ENCODE results near the gene CRABP1.
A peak's percentile ranks its signal among the peaks of the same experiment; 100 is the strongest.
"Not testable (repeated sequence)": the region's sequence is repeated elsewhere in the genome, so short reads cannot be mapped to it uniquely, and the experiment has no call there.

CRABP1 gene

DNA sequence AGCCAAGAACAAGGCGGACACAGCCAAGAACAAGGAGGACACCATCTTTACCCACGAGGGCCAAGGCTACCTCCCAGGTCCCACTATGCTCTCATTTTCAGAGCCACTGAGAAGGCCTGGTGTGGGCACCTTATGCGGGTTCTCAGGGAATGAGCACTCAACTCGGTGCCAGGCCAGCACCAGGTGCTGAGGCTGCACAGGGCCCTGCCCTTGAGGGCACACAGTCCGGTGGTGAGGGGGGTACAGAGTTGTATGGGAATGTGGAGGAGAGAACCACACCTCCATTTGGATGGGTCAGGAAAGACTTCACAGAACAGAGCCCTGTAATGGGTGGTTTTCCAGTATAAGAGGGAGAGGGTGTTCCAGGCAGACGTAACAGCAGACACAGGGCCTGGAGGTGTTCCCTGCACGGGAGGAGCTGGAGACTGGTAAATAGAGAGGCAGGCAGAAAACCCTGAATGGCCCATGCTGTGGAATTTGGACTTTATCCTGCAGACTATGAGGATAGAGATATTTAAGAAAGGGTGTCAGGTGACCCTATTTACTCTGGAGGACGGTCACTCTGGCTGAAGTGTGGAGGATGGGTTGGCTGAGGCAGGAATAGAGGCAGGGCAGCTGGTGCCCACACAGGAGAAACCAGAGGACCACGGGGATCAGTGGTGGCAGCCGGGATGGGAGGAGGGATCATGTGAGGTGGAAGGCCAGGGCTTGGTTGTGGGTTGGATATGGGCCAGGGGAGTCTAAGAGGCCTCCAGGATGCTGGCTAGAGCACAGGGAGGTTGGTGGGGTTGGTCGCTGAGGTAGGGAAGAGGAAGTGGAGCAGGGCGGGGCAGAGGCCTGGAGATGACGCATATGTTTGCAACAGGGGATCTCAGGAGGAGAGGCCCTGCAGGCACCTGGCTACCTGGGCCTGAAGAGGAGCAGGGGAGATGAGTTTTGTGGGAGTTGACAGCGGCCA, 34.6 kb downstream of the CRABP1 start:
- no peak for DNase-seq (ENCODE audit: low read depth, low spot score)

DNA sequence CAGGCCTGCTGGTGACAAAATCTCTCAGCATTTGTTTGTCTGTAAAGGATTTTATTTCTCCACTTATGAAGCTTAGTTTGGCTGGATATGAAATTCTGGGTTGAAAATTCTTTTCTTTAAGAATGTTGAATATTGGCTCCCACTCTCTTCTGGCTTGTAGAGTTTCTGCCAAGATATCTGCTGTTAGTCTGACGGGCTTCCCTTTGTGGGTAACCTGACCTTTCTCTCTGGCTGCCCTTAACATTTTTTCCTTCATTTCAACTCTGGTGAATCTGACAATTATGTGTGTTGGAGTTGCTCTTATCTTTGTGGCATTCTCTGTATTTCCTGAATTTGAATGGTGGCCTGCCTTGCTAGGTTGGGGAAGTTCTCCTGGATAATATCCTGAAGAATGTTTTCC, 40.0 kb downstream of the CRABP1 start:
- not testable (repeated sequence) for DNase-seq (ENCODE audit: low read depth, low spot score)

DNA sequence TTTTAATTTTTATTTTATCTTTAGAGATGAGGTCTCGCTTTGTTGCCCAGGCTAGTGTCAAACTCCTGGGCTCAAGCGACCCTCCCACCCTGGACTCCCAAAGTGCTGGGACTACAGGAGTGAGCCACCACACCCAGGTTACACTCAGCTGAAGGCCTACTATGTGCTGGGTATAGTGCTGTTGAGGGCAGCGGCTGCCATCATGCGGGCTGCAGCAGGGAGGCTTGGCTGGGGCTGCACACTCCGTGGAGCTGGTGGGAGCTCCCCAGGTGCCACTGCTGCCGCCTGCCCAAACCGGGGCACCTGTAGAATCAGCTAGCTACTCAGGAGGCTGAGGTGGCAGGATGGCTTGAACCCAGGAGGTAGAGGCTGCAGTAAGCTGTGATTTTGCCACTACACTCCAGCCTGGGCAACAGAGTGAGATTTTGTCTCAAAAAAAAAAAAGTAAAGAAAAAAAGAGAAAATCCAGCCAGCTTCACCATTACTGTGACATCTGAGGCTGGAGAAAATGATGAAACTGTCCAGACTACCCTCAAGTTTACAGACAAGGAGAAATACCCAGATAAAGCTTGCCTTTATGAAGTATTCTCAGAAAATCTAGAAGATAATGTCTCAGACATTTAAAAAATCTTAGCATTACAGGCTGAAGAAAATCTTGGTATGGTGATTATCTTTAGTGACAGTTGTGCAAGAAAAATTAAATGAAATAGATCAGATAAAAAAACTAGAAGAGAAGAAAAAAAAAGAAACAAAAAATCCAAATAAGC, 42.1 kb downstream of the CRABP1 start:
- DNase-seq (ENCODE audit: low read depth, low spot score): no peak

DNA sequence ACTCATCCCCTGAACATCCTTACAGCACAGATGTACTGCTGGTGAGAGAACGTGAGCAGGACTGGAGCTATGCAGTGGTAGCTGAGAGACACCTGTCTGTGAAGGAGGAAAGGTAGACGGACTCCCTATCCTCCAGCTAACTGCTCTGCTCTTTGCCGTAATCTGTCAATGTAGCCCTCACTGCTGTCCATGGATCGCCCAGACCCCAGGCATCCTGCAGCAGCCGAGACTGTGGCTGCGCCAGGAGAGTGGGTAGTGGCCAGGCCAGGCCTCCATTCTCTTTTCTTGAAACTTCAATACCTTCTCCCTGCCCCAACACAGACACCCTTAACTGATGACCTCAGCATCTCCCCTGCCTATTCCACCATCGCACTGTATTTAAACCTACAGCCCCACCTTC, 44.5 kb downstream of the CRABP1 start:
- no peak for DNase-seq (ENCODE audit: low read depth, low spot score)

DNA sequence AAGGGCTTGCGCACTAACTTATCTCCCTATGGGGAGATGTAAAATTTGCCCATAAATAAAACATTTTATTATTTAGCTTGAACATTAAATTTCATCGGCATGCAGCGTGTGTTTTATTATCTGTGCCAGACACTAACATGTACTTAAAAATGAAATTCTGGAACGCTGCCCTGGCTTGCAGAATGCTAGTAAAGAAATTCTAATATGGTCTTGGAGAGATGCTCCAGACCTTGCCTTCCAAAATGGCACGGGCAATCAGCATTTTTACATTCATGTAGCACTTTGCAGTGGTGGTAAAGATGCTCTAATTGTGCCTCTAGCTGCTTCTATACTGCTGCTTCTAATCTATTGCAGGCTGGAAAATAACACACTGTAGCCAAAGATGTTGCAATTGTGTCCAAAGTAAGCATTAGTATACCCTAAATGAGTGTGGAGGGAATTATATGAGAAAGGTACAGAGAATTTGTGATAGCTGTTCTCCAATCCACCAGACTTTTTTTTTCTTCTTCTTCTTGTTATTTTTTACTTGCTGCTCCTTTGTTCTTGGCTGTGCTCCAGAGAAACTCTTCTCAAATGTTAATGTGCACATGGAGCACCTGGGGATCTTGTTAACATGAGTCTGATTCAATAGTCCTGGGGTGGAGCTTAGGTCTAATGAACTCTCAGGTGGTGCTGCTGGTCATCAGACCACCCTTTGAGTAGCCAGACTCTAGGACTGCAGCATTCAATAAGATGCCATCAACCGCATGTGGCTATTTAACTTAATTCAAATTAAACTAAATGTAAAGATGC, 47.3 kb downstream of the CRABP1 start:
- DNase-seq (ENCODE audit: low read depth, low spot score): no peak

DNA sequence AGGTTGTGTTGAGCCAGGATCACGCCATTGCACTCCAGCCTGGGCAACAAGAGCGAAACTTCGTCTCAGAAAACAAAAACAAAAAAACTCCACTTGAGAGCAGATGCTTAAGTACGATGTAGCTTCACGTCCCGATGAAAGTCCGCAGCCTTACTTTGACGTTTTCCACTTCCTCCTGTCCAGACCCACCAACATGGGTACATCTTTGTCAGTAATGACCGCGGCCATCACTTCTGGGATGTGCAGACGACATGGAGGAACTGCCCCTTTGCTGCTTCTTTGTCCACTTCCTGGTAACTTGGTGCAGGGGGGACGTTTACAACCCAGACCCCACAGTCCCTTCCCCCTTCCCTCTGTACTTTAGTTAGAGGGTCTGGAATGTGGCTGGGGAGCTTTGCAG, 48.7 kb downstream of the CRABP1 start:
- DNase-seq (ENCODE audit: low read depth, low spot score): no peak

DNA sequence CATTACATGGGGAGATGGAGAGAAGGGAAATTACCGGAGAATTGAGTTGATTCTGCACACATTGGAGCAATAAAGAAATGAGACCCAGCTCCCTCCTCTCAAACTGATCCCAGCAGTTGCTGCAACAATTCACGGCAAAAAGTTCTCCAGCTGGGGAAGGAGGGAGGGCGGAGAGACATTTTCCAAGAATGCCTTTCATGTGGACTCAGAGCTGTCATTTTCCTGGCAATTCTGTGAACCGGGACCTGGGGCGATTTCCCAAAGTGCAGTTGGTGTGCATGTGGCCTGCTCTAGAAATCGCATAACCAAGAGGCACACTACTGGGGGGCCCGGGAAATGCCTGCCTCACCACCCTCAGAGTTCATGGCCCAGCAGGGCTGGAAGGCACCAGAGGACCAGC, 49.2 kb downstream of the CRABP1 start:
- no peak for DNase-seq (ENCODE audit: low read depth, low spot score)

DNA sequence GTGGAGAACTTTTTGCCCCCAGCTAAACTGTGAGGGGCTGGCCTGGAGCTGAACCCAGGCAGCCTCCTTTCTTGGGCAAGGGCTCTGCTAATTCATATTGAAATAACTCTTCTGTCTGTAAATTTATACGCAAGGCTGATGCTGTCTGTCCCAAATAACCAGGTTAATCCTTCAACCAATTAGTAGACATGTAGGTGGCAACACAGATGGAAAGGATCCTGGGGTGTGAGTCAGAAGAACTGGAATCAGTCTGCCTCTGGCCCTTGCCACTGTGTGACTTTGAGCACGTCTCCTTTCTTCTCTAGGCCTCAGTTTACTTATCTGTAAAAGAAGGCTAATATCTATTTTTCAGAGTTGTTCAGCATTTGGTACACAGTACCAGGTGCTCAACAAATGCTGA, 49.6 kb downstream of the CRABP1 start:
- no peak for DNase-seq (ENCODE audit: low read depth, low spot score)

DNA sequence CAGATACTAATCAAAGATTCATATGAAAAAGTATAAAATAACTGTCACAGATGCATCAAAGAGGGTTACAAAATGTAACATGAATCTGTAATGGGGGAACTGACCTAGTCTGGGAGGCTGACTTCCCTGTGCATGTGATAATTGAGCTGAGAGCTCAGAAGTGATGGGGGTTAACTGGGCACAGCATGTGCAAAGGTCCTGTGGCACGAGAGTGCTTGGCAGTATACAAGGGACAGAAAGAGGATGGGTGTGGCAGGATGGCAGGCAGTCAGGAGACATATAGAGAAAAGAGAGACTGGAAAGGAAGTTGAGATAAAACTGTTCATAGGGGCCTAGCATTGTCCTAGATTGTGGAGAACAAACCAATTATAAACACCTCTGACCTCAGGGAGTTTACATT, 50.1 kb downstream of the CRABP1 start:
- no peak for DNase-seq (ENCODE audit: low read depth, low spot score)

DNA sequence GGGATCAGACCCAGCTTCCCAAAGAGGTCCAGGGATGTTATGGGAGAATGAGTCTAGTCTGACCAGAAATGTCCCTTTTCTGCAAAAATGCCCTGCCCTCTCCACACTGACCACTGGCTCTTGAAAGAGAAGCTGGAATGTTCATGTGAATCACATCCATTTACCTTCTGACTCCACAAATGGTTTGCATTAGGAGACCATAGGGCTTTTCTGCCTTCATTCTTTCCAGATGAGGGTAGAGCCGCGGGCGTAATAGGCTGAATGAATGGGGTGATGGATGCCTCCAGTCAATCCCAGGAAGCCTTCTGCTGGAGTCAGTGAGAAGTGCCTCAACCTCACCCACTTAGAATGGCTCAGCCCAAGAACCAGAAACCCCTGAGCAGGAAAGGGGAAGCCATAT, 50.7 kb downstream of the CRABP1 start:
- no peak for DNase-seq (ENCODE audit: low read depth, low spot score)

DNA sequence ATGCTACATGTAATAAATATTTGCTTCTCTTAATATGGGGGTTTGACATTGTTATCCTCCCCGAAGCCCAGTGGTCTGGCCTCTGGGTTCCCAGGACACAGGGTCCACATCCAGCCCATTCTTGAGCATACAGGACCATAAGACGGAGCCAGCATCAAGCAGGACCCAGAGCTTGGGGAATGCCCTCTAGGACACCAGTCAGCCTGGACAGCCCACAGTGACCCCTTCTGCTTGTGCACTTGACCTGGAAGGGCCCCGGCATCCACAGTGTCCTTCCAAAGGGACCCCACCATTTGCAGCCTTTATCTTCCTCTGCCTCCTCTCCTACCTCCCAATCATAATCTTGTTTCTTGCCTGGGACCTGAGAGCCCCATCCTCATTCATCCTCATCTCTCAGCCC, 51.6 kb downstream of the CRABP1 start:
- DNase-seq (ENCODE audit: low read depth, low spot score): no peak

DNA sequence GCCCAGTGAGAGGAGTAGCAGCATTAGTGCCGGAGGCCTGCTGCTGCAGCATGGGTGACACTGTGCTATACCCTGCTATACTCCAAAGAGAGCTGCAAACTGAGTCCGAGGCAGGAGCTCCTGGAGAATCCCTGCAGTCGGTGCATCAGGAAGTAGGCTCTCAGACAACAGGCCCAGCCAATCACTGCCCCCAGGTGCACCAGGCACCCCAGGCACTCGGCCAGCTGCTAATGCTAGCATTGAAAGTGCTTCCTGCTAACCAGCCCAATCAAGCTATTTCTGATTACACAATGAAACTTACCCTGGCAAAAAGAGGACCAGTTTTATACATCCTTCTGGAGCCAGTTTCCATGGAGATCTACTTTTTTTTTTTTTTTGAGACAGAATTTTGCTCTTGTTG, 52.3 kb downstream of the CRABP1 start:
- DNase-seq (ENCODE audit: low read depth, low spot score): no peak

DNA sequence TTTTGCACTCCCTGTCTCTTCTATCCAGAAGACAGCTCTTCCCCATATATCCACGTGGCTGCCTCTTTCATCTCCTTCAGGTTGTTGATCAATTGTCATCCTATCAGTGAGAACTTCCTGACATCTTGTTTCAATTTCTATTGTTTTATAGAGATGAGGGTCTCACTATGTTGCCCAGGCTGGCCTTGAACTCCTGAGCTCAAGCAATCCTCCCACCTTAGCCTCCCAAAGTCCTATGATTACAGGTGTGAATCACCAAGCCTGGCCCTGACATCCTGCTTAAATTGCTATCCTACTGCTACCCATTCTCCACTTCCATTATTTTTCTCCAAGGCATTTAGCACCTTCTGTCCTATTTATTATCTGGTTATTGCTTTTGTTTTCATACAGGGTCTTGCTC, 53.0 kb downstream of the CRABP1 start:
- no peak for DNase-seq (ENCODE audit: low read depth, low spot score)

DNA sequence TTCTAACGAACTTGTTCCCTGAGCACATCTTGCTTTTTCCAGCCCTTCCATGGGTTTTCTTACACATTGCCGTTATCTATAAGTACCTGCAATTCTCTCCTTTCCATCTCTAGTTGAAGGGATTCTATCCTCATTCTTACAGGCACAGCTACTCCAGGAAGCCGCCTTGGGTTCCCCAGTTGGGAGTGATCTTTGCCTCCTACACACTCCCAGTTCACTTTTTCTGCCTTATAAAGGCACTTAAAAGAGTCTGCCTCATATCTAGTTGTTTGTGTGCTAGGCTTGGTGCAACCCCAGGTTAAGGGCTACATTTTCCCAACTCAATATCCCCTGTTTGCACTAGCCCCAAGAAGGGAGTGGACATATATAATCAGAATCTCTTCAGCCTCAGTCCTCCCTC, 53.9 kb downstream of the CRABP1 start:
- DNase-seq (ENCODE audit: low read depth, low spot score): no peak

DNA sequence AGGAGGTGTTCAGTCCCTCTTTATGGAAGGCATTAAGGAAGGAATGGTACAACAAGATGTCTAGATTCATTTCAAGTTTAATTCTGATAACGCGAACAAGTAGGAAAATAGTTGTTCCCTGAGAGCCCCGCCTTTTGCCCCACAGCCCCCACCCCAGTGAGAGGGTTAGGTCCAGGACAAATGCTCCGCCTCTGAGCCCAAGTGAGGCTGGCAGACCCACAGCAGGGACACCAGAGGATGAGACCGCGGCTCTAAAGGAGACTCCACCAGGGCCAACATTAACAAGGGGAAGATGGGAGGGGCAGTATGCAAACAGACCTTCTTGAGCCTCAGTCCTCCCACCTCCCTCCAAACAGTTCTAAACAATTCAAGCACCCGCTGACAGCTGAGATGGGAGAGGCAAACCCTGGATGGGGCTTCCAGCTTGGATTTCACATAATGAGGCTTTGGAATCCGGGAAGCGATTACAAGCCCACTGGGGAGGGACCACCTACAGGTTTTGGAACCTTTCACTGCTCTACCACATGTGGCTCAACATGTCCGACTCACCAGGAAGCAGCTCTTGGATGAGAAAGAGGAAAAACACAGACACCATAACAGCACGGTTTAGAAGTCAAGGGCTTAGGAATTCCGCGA, 54.9 kb downstream of the CRABP1 start:
- DNase-seq (ENCODE audit: low read depth, low spot score): peak; percentile 72

DNA sequence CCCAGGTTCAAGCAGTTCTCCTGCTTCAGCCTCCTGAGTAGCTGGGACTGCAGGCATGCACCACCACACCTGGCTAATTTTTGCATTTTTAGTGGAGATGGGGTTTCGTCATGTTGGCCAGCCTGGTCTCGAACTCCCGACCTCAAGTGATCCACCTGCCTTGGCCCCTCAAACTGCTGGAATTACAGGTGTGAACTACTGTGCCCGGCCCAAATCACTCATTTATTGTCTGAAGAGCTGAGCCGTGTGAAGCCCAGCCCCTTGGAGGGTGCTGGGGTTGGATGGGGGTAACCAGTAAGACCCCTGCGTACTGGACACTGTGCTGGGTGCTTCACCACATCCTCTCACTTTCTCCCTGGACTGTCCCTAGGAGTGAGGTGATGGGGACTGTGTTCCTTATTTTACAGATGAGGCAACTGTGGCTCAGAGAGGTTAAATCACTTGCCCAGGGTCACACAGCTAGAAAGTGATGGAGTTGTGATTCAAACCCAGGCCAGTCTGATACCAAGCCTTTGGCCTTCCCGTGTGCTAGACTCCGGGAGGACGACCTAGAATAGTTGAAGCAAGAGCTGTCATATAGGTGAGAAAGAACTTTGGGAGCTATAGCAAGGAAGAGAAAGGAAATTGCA, 56.1 kb downstream of the CRABP1 start:
- no peak for DNase-seq (ENCODE audit: low read depth, low spot score)

DNA sequence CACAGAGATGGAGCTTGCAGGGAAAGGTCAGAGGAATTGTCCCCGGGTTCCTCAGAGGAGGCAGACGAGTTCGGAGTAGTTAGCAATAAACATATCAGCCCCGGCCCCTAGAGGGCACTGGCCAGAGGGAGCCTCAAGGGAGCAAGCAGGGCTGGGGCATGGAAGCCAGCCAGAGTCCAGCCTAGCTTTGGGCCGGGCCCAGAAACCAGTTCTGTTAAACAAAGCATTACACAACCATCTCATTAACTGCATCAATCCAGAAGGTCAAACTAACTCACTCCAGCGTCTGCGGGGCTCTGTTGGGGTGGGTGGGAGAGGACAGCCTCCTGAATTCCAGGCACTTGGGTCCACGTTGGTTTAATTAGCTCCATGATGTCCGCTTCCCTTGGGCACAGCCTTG, 56.8 kb downstream of the CRABP1 start:
- no peak for DNase-seq (ENCODE audit: low read depth, low spot score)

DNA sequence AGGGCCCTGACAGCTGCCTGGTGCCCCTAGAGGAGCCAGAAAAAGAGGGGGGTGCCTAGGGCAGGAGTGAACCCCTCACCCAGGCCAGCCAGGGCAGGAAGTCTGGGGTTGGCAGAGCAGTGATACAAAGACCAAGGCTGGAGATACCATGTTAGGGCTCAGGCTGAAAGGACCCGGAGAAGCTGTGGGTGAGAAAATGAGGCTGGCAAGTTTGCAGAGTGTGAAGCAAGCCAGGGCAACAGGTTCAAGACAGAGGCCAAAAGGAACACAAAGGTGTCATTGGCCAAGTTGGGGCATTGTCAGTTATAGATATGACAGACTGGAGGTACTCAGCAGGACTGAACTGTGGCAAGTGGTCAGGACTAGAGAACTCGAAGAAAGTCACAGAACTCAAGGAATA, 57.2 kb downstream of the CRABP1 start:
- DNase-seq (ENCODE audit: low read depth, low spot score): no peak
